Ishikawa (cell line): ENCODE data around the gene RICTOR.

Source experiments
- CEBPB ChIP-seq: IDR thresholded peaks from 2 replicates; pipeline ENCODE4 v1.6.1; 2012
- CREB1 ChIP-seq: IDR thresholded peaks from 2 replicates; pipeline ENCODE4 v1.6.1; 2012; ENCODE audit warnings: low read depth
- EGR1 ChIP-seq: IDR thresholded peaks from 2 replicates; pipeline ENCODE4 v1.6.1; 2012
- EP300 ChIP-seq: IDR thresholded peaks from 2 replicates; pipeline ENCODE4 v1.6.1; 2012; ENCODE audit warnings: borderline replicate concordance
- RAD21 ChIP-seq: IDR thresholded peaks from 2 replicates; pipeline ENCODE4 v1.6.1; 2012; ENCODE audit warnings: low read depth
- TAF1 ChIP-seq: IDR thresholded peaks from 2 replicates; pipeline ENCODE4 v1.6.1; 2012; ENCODE audit warnings: low read depth, mild to moderate bottlenecking
- TCF12 ChIP-seq: IDR thresholded peaks from 2 replicates; pipeline ENCODE4 v1.6.1; 2012; ENCODE audit warnings: low read depth
- TEAD4 ChIP-seq: IDR thresholded peaks from 2 replicates; pipeline ENCODE4 v1.6.1; 2012
- YY1 ChIP-seq: IDR thresholded peaks from 2 replicates; pipeline ENCODE4 v1.6.1; 2012; ENCODE audit warnings: low read depth
- TF ChIP-seq, protein P1 (sequence below): IDR thresholded peaks from 2 replicates; pipeline ENCODE4 v1.6.1; 2012

- TF ChIP-seq CEBPB (no peak), TAF1 (no peak), CREB1 (no peak), YY1 (no peak), TEAD4 (no peak), EP300 (no peak), TCF12 (no peak), EGR1 (no peak), RAD21 (no peak)
- TF ChIP-seq, protein P1, sequence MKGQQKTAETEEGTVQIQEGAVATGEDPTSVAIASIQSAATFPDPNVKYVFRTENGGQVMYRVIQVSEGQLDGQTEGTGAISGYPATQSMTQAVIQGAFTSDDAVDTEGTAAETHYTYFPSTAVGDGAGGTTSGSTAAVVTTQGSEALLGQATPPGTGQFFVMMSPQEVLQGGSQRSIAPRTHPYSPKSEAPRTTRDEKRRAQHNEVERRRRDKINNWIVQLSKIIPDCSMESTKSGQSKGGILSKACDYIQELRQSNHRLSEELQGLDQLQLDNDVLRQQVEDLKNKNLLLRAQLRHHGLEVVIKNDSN = no peak
Observed at GRCh38 chr5:39031041-39031440, 43.2 kb downstream of the RICTOR start.
